ENCODE results near the gene ALX1.
"Not testable (repeated sequence)": the region's sequence is repeated elsewhere in the genome, so short reads cannot be mapped to it uniquely, and the experiment has no call there.

GRCh38 chr12:85317866-85318636, 38.0 kb downstream of the ALX1 start:
- not testable (repeated sequence) for TF ChIP-seq CTCF, POLR2A (IDR thresholded peaks at IDR 0.05)

Data from gastroesophageal sphincter (tissue), 3 donors.